K562 (cell line): Measurements from ENCODE around the gene CEP19. TPM values are rescaled to one million over a fixed set of nuclear protein-coding genes. Genes with fewer than 3 reads are reported as not detected.

Experiments
- ATAC-seq: fragments of 200-7000 bp; cut with Tn5 transposase; 3 replicates; pipeline ENCODE4 v1.9.1; 2020; ENCODE audit warnings: moderate library complexity
- BruUV-seq: library from RNA; stranded (reverse); fragments of 400-500 nt; replicated peaks from 2 replicates; lab custom pipeline; 2021; lab: Mats Ljungman, UMichigan
- CTCF ChIA-PET: fragments of 300-600 bp; formaldehyde crosslinking; extraction: SDS; loops from one replicate; lab custom pipeline; 2021; ENCODE audit warnings: low intra/inter-chr PET ratio; lab: Yijun Ruan, JAX
- POLR2A ChIA-PET: fragments of 300-600, 350-650 bp; sonication (Branson Sonifier 250); formaldehyde crosslinking; extraction: SDS; loops from one replicate; lab custom pipeline; 2021; ENCODE audit warnings: antibody characterized with exemption, inconsistent platforms; lab: Yijun Ruan, JAX
- DNase-seq, 4 experiments: peaks; one replicate each; pipeline versions ENCODE4 v3.0.0 to v3.0.0-alpha.2; 2011 to 2018; ENCODE audit warnings: low spot score in 3 of 4, mixed read lengths in 3 of 4; ENCODE audit errors: extremely low read depth in 1 of 4
- FAIRE-seq: peaks from 2 replicates; lab custom pipeline; 2011; peaks lifted over from hg19 to GRCh38; lab: Jason Lieb, UNC
- H2AFZ ChIP-seq: 2 replicates; pipeline ENCODE4 v1.6.0; 2011; ENCODE audit warnings: low read depth, low read length, control low read depth, inconsistent platforms
- H3K27ac ChIP-seq: fragments of 200-600 bp; 3 replicates; pipeline ENCODE4 v1.8.0; 2011; ENCODE audit warnings: low read depth, mild to moderate bottlenecking, control low read depth, inconsistent platforms, low read length, moderate library complexity, mixed read lengths; ENCODE audit errors: extremely low read depth
- H3K27me3 ChIP-seq, 2 experiments: fragments of 300-600 bp in 1 of 2; 2 replicates in 1 of 2; 3 replicates in 1 of 2; pipeline versions ENCODE4 v1.6.0 to v1.8.0; 2011; ENCODE audit warnings: inconsistent platforms in 2 of 2, low read length in 2 of 2, mild to moderate bottlenecking in 1 of 2, mixed read lengths in 1 of 2, moderate library complexity in 1 of 2; ENCODE audit not compliant: control insufficient read depth in 2 of 2, insufficient read depth in 2 of 2
- H3K36me3 ChIP-seq: fragments of 300-600 bp; 3 replicates; pipeline ENCODE4 v1.8.0; 2011; ENCODE audit warnings: mild to moderate bottlenecking, low read length, inconsistent platforms; ENCODE audit not compliant: control insufficient read depth, insufficient read depth
- H3K4me1 ChIP-seq, 2 experiments: fragments of 200-600 bp in 1 of 2; replicated peaks in 1 of 2; 2 replicates in 1 of 2; 3 replicates in 1 of 2; pipeline versions ENCODE4 v1.5.1 to v1.8.0; 2011; ENCODE audit warnings: inconsistent platforms in 2 of 2, low read length in 2 of 2, mild to moderate bottlenecking in 1 of 2, mixed read lengths in 1 of 2, moderate library complexity in 1 of 2; ENCODE audit not compliant: control insufficient read depth in 2 of 2, insufficient read depth in 2 of 2
- H3K4me2 ChIP-seq: 2 replicates; pipeline ENCODE4 v1.6.1; 2011; ENCODE audit warnings: low read length, control low read depth, inconsistent platforms, mixed read lengths; ENCODE audit not compliant: insufficient read depth
- H3K4me3 ChIP-seq: fragments of 200-600 bp; sonication (generic), shearing (Covaris generic); 2 replicates; pipeline ENCODE4 v1.5.1; 2016; ENCODE audit warnings: control low read depth, inconsistent platforms
- H3K79me2 ChIP-seq: fragments of 200-600 bp; 3 replicates; pipeline ENCODE4 v1.8.0; 2011; ENCODE audit warnings: low read length, inconsistent platforms; ENCODE audit not compliant: control insufficient read depth, insufficient read depth
- H3K9ac ChIP-seq, 2 experiments: 2 replicates each; pipeline versions ENCODE4 v1.6.0 to v1.6.1; 2011; ENCODE audit warnings: low read depth in 2 of 2, low read length in 2 of 2, control low read depth in 1 of 2, inconsistent platforms in 1 of 2, mild to moderate bottlenecking in 1 of 2, mixed read lengths in 1 of 2; ENCODE audit not compliant: insufficient read depth in 1 of 2
- H3K9me1 ChIP-seq: one replicate; pipeline ENCODE4 v1.6.0; 2011; ENCODE audit warnings: inconsistent platforms, mild to moderate bottlenecking, low read length, moderate library complexity; ENCODE audit not compliant: control insufficient read depth, insufficient read depth
- H3K9me3 ChIP-seq: replicated peaks from 2 replicates; pipeline ENCODE4 v1.5.1; 2011; ENCODE audit warnings: low read depth, low read length, inconsistent platforms; ENCODE audit not compliant: control insufficient read depth, insufficient read depth
- H4K20me1 ChIP-seq: replicated peaks from 2 replicates; pipeline ENCODE4 v1.6.1; 2011; ENCODE audit warnings: low read length, inconsistent platforms, mixed read lengths; ENCODE audit not compliant: control insufficient read depth, insufficient read depth
- PRPF4 ChIP-seq: fragments of 200-400 bp; formaldehyde crosslinking; IDR thresholded peaks from one replicate; pipeline ENCODE4 v1.6.1; 2017; ENCODE audit warnings: low read length, low read depth, mild to moderate bottlenecking; ENCODE audit not compliant: insufficient read depth, poor library complexity, severe bottlenecking
- ZNF75A ChIP-seq: fragments of 450-650 bp; formaldehyde crosslinking; IDR thresholded peaks from 2 replicates; pipeline ENCODE4 v1.4.0; 2020; ENCODE audit warnings: mild to moderate bottlenecking
- WGBS: fragments of 100-300 bp; shearing (Covaris generic); methylation state at CpG from one replicate; pipeline ENCODE4 v1.1.6; 2016; ENCODE audit warnings: low coverage, mixed read lengths; ENCODE audit not compliant: insufficient coverage; ENCODE audit errors: missing lambda C conversion rate; 5-methylcytosine and 5-hydroxymethylcytosine counted together
- in situ Hi-C: fragments of 300-500 bp; cut with MboI; formaldehyde crosslinking; loops from 4 replicates; pipeline ENCODE4 v1.15.0; 2018; ENCODE audit warnings: inconsistent platforms, mixed read lengths
- intact Hi-C: fragments of 100-400 bp; cut with micrococcal nuclease; formaldehyde crosslinking; loops from 2 replicates; pipeline ENCODE4 v1.14.2; 2022
- polyA plus RNA-seq, 8 experiments: library from polyadenylated mRNA; depleted of rRNA in 4 of 8; stranded (reverse) in 5 of 8; unstranded in 3 of 8; fragments of >200 nt; fragmentation: Nextera tagmentation in 2 of 8; fragmentation: Illumina TruSeq in 1 of 8; extraction: Ambion mirVana in 2 of 8; extraction: Trizol in 1 of 8; gene quantifications; 2 replicates each; pipeline versions ENCODE4 v1.2.1 to v1.2.3, GENCODE V29; 2011 to 2014; ENCODE audit warnings: inconsistent platforms in 1 of 8, missing spikeins in 1 of 8
- total RNA-seq, 7 experiments: library from RNA; depleted of rRNA in 6 of 7; stranded (reverse); fragments of >200 nt in 6 of 7; fragmentation: Illumina TruSeq in 2 of 7; extraction: Trizol in 2 of 7; gene quantifications; 2 replicates each; pipeline versions ENCODE4 v1.2.1 to v1.2.3, GENCODE V29; 2011 to 2021; ENCODE audit warnings: low replicate concordance in 1 of 7
- TF ChIP-seq, protein P1 (sequence below): fragments of 250-450 bp; sonication (Bioruptor Pico); IDR thresholded peaks from 2 replicates; pipeline ENCODE4 v1.5.0; 2021

CEP19 gene
- total and polyA plus RNA-seq, 9 of the 15 experiments (the other 6 are each of a cell fraction or from before 2014, with no cell fraction given): 2.5 to 4.5 (median 3.7) TPM

GRCh38 chr3:196700801-196701200, 11.2 kb downstream of the CEP19 start (continued):
- TF ChIP-seq, protein P1, sequence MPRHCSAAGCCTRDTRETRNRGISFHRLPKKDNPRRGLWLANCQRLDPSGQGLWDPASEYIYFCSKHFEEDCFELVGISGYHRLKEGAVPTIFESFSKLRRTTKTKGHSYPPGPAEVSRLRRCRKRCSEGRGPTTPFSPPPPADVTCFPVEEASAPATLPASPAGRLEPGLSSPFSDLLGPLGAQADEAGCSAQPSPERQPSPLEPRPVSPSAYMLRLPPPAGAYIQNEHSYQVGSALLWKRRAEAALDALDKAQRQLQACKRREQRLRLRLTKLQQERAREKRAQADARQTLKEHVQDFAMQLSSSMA (CRISPR knock-in tag): no peak

DNA sequence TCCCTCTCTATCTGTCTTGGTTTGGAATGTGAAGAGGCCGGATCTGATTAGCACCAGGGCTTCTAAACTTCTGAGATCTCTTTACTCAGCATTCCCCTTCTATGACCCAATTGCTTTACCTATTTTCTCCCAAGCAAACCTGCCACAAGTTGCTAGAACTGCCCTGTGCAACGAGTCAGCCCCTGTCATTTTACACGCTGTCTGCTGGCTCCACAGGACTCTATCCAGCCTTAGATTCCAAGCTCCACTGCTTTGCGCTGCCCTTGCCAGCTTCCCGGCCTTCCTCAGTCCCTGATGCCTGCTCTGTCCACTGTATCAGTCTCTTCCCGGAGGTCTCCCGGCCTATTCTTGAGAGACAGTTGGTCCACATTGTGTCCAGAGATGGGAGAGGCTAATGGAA, 12.3 kb downstream of the CEP19 start:
- ChIA-PET POLR2A (no interaction called here), CTCF (no interaction called here)
- Histone ChIP-seq H3K4me1 (peaks cover 0 to 7% of the 10 kb centered on the region in 2 experiments; a peak in 2 of 5 replicates), H3K9me3 (0 out of 2 replicates have a peak, but pooled peaks cover 2% of the 10 kb centered on the region), H2AFZ (0 out of 2 replicates have a peak overlapping the region, but pooled peaks have one; percentile 47), H3K36me3 (no peaks in the 10 kb centered on the region), H3K4me2 (no peak overlapping the region), H3K9me1 (no peaks in the 10 kb centered on the region), H4K20me1 (no peaks in the 10 kb centered on the region), H3K27ac (no peak overlapping the region), H3K27me3 (no peaks in the 10 kb centered on the region), H3K79me2 (no peaks in the 10 kb centered on the region), H3K9ac (0 out of 4 replicates have a peak overlapping the region, but pooled peaks of 1 of the 2 experiments have one; percentile 31), H3K4me3 (no peak overlapping the region)
- in situ Hi-C loops: no loop called here
- DNase-seq (no peak), FAIRE-seq (no peak), ATAC-seq (no peak)
- 51% methylated on average over 7 of the region's 7 CpGs for WGBS
- BruUV-seq: no TSS peak
- intact Hi-C loops: no loop called here
- TF ChIP-seq PRPF4: no peak
- no peak for TF ChIP-seq ZNF75A (CRISPR knock-in tag)
